ENCODE results near the gene NTRK1.

DNA sequence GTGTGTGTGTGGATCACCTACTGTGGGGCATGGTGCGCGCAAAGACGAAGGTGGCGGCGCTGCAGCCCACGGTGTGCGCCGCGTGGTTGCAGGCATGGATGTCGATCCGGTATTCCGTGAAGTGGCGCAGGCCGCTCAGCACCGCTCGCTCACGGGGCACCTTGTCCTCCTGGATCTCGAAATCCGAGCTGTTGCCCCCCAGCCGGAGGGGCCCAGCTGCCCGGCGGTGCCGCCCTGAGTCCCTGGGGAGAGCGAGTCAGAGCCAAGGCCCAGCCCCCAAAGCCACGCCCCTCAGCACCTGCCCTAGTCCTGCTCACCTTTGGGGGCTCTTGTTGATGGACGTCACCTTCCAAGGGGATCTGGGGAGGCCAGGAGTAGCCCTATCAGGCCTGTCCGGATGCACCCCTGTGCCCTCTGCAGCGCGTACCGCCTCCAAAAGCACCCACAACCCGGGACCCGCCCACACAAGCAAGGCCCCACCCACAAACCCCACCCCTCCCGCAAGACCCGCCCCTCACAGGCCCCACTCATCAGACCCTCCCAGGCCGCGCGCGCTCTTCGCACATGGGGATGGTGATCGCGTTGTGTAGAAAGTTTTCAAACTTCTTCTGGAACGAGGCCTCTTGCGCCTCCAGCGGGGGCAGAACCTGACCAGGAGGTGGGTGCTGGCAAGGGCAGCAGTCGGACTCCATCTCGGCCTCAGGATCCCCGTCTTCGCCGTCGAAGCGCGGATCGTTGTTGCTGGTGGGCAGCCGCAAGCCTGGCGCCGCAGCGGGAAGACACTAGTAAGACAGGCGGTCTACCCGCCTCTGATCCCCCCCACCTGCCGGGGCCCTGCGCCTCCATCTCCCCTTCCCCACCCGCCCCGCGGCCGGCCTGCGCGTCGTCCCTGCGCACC is 15.4 kb upstream of the NTRK1 start:
- TF ChIP-seq, protein P1, sequence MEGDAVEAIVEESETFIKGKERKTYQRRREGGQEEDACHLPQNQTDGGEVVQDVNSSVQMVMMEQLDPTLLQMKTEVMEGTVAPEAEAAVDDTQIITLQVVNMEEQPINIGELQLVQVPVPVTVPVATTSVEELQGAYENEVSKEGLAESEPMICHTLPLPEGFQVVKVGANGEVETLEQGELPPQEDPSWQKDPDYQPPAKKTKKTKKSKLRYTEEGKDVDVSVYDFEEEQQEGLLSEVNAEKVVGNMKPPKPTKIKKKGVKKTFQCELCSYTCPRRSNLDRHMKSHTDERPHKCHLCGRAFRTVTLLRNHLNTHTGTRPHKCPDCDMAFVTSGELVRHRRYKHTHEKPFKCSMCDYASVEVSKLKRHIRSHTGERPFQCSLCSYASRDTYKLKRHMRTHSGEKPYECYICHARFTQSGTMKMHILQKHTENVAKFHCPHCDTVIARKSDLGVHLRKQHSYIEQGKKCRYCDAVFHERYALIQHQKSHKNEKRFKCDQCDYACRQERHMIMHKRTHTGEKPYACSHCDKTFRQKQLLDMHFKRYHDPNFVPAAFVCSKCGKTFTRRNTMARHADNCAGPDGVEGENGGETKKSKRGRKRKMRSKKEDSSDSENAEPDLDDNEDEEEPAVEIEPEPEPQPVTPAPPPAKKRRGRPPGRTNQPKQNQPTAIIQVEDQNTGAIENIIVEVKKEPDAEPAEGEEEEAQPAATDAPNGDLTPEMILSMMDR (IDR thresholded peaks at IDR 0.05), result no peak
- no peak for TF ChIP-seq POLR2A (IDR thresholded peaks at IDR 0.05)

Data from esophagus squamous epithelium (tissue), 4 donors.